WTC11 (cell line): Measurements from ENCODE around the gene TMEM89. TPM values are rescaled to one million over a fixed set of nuclear protein-coding genes. Genes with fewer than 3 reads are reported as not detected.

Experiments
- ATAC-seq: fragments of 200-7000 bp; cut with Tn5 transposase; 2 replicates; pipeline ENCODE4 v1.10.0; 2021; ENCODE audit warnings: mild to moderate bottlenecking, moderate library complexity
- CTCF ChIA-PET: fragments of 300-600 bp; sonication (Branson Sonifier 250); formaldehyde crosslinking; loops from one replicate; lab custom pipeline; 2021; ENCODE audit warnings: antibody characterized with exemption; lab: Charles Lee
- POLR2A ChIA-PET: fragments of 350-600 bp; sonication (Branson Sonifier 250); formaldehyde crosslinking; loops from one replicate; lab custom pipeline; 2021; ENCODE audit warnings: antibody characterized with exemption; lab: Charles Lee
- DNase-seq: peaks from one replicate; pipeline ENCODE4 v3.0.0; 2021; ENCODE audit warnings: low spot score
- H3K27ac Mint-ChIP-seq: 2 replicates; pipeline ENCODE4 v1.8.0; 2021; ENCODE audit warnings: mixed read lengths
- H3K27me3 Mint-ChIP-seq: 2 replicates; pipeline ENCODE4 v1.8.0; 2021; ENCODE audit warnings: low read depth, mild to moderate bottlenecking, moderate library complexity, mixed read lengths
- H3K36me3 Mint-ChIP-seq: 2 replicates; pipeline ENCODE4 v1.8.0; 2021; ENCODE audit warnings: mixed read lengths
- H3K4me1 Mint-ChIP-seq: 2 replicates; pipeline ENCODE4 v1.8.0; 2022; ENCODE audit warnings: mixed read lengths
- H3K4me3 Mint-ChIP-seq: 2 replicates; pipeline ENCODE4 v1.8.0; 2021; ENCODE audit warnings: mild to moderate bottlenecking, moderate library complexity, mixed read lengths
- H3K9me3 Mint-ChIP-seq: 2 replicates; pipeline ENCODE4 v1.8.0; 2021; ENCODE audit warnings: mixed read lengths
- CREM ChIP-seq: sonication (generic); formaldehyde crosslinking; IDR thresholded peaks from 2 replicates; pipeline ENCODE4 v1.8.1; 2022; ENCODE audit warnings: mild to moderate bottlenecking, missing genetic modification reagents, moderate library complexity
- FOXJ3 ChIP-seq: sonication (generic); formaldehyde crosslinking; IDR thresholded peaks from 2 replicates; pipeline ENCODE4 v1.9.0; 2021; ENCODE audit warnings: missing genetic modification reagents, mild to moderate bottlenecking, borderline replicate concordance
- GRHL2 ChIP-seq: fragments of 250-450 bp; sonication (Bioruptor Pico); IDR thresholded peaks from 2 replicates; pipeline ENCODE4 v1.8.0; 2022; ENCODE audit warnings: mild to moderate bottlenecking, moderate library complexity; ENCODE audit not compliant: insufficient replicate concordance, severe bottlenecking
- KAT7 ChIP-seq: sonication (generic); formaldehyde crosslinking; IDR thresholded peaks from 2 replicates; pipeline ENCODE4 v1.8.1; 2023; ENCODE audit warnings: missing genetic modification reagents, mild to moderate bottlenecking, borderline replicate concordance
- OVOL2 ChIP-seq: fragments of 250-450 bp; sonication (Bioruptor Pico); IDR thresholded peaks from 2 replicates; pipeline ENCODE4 v1.9.0; 2021; ENCODE audit warnings: mild to moderate bottlenecking, borderline replicate concordance
- RELA ChIP-seq: sonication (generic); formaldehyde crosslinking; IDR thresholded peaks from 2 replicates; pipeline ENCODE4 v1.8.1; 2022; ENCODE audit warnings: missing genetic modification reagents, mild to moderate bottlenecking, borderline replicate concordance
- ZBTB21 ChIP-seq: sonication (generic); formaldehyde crosslinking; IDR thresholded peaks from 2 replicates; pipeline ENCODE4 v1.8.1; 2023; ENCODE audit warnings: mild to moderate bottlenecking, missing genetic modification reagents, borderline replicate concordance
- ZNF317 ChIP-seq: sonication (generic); formaldehyde crosslinking; IDR thresholded peaks from 2 replicates; pipeline ENCODE4 v1.8.1; 2023; ENCODE audit warnings: low read depth, mild to moderate bottlenecking, moderate library complexity, missing genetic modification reagents, borderline replicate concordance
- total RNA-seq: library from RNA; stranded (reverse); gene quantifications from 3 replicates; pipeline ENCODE4 v1.2.3, GENCODE V29; 2021
- TF ChIP-seq, protein P1 (sequence below): sonication (generic); formaldehyde crosslinking; IDR thresholded peaks from 2 replicates; pipeline ENCODE4 v1.8.1; 2022; ENCODE audit warnings: mild to moderate bottlenecking, moderate library complexity, missing genetic modification reagents
- TF ChIP-seq, protein P2 (sequence below): fragments of 250-450 bp; sonication (Bioruptor Pico); IDR thresholded peaks from 2 replicates; pipeline ENCODE4 v1.8.0; 2021; ENCODE audit warnings: mild to moderate bottlenecking
- TF ChIP-seq, protein P3 (sequence below): sonication (generic); formaldehyde crosslinking; IDR thresholded peaks from 2 replicates; pipeline ENCODE4 v1.8.1; 2023; ENCODE audit warnings: mild to moderate bottlenecking, missing genetic modification reagents, moderate library complexity
- TF ChIP-seq, protein P4 (sequence below): sonication (generic); formaldehyde crosslinking; IDR thresholded peaks from 2 replicates; pipeline ENCODE4 v1.8.1; 2022; ENCODE audit warnings: mild to moderate bottlenecking, missing genetic modification reagents, moderate library complexity, borderline replicate concordance
- TF ChIP-seq, protein P5 (sequence below): sonication (generic); formaldehyde crosslinking; IDR thresholded peaks from 2 replicates; pipeline ENCODE4 v1.8.0; 2022; ENCODE audit warnings: mild to moderate bottlenecking, missing genetic modification reagents
- TF ChIP-seq, protein P6 (sequence below): sonication (generic); formaldehyde crosslinking; IDR thresholded peaks from 2 replicates; pipeline ENCODE4 v1.8.1; 2023; ENCODE audit warnings: mild to moderate bottlenecking, missing genetic modification reagents, moderate library complexity
- TF ChIP-seq, protein P7 (sequence below): sonication (generic); formaldehyde crosslinking; IDR thresholded peaks from 2 replicates; pipeline ENCODE4 v1.8.0; 2023; ENCODE audit warnings: missing genetic modification reagents

TMEM89 gene
- total RNA-seq, 1 experiment from 2014 or later, result 0.66 TPM

DNA sequence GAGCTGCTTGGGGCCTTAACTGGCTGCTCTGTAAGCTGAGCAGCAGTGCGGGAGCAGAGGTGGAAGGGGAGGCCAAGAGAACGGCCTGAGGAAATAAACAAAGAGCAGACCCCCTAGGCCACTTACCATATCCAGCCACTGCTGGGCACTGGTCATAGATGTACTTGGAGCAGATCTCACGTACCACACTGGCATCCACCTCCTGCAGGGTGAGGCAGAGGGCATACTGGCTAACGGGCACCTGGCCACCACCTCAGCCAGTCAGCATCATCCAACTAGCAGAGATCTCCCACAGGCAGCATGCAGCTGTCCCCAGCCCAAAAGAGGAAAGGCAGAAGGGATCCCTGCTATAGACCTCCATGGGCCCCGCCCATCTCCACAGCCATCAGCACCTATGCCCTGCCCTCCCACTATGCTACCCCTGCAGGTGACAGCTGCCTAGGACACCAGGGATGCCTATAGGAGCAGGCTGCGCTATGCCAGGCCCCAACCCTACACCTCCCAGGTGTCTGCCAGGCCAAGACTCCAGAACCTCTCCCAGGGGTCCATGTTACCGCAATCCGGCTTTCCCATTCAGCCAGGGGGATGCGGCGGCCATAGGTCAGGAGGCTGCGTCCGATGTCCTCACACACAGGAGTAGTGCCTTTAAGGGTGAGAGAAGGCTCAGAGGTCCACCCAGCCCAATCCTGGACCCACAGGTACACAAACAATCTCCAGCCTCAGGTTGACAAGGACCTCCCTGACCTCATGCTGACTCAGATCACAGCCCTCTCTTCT is 21.9 kb downstream of the TMEM89 start (continued):
- no peak for TF ChIP-seq KAT7 (CRISPR knock-in tag)

DNA sequence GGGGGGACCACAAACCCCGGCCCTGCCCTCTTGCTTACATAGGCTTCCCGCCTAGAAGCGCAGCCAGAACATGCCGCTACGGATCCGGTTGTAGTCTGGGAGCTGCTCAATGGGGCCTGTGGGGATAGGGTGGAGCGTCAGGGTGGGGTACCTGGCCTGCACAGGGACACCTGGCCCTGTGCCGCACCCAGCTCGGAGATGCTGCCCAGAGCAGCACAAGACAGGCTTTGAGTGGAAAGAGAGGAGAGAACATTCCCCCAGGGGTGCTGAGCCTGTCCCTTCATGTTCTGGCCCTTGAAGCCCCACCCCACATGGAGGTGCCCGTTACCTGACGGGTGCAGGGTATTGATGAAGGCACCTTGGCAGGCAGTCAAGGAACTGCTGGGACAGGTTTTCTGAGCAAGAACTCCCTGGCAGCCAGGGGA is 22.5 kb downstream of the TMEM89 start:
- ATAC-seq (no peak), DNase-seq (no peak)
- Mint-ChIP-seq H3K4me1 (peaks cover 16% of the 10 kb centered on the region), H3K27ac (no peak overlapping the region; the same call in 1 of the 2 replicates), H3K27me3 (no peaks in the 10 kb centered on the region), H3K4me3 (no peak overlapping the region), H3K9me3 (no peaks in the 10 kb centered on the region), H3K36me3 (peaks cover 57% of the 10 kb centered on the region)
- TF ChIP-seq OVOL2 (CRISPR knock-in tag) (no peak), ZNF317 (CRISPR knock-in tag) (no peak), CREM (CRISPR knock-in tag) (no peak), FOXJ3 (CRISPR knock-in tag) (no peak), GRHL2 (CRISPR knock-in tag) (no peak), ZBTB21 (CRISPR knock-in tag) (no peak), RELA (CRISPR knock-in tag) (no peak)
- TF ChIP-seq, protein P1, sequence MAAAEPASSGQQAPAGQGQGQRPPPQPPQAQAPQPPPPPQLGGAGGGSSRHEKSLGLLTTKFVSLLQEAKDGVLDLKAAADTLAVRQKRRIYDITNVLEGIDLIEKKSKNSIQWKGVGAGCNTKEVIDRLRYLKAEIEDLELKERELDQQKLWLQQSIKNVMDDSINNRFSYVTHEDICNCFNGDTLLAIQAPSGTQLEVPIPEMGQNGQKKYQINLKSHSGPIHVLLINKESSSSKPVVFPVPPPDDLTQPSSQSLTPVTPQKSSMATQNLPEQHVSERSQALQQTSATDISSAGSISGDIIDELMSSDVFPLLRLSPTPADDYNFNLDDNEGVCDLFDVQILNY (CRISPR knock-in tag), result no peak
- TF ChIP-seq, protein P2, sequence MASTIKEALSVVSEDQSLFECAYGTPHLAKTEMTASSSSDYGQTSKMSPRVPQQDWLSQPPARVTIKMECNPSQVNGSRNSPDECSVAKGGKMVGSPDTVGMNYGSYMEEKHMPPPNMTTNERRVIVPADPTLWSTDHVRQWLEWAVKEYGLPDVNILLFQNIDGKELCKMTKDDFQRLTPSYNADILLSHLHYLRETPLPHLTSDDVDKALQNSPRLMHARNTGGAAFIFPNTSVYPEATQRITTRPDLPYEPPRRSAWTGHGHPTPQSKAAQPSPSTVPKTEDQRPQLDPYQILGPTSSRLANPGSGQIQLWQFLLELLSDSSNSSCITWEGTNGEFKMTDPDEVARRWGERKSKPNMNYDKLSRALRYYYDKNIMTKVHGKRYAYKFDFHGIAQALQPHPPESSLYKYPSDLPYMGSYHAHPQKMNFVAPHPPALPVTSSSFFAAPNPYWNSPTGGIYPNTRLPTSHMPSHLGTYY (CRISPR knock-in tag), result no peak
- TF ChIP-seq, protein P3, sequence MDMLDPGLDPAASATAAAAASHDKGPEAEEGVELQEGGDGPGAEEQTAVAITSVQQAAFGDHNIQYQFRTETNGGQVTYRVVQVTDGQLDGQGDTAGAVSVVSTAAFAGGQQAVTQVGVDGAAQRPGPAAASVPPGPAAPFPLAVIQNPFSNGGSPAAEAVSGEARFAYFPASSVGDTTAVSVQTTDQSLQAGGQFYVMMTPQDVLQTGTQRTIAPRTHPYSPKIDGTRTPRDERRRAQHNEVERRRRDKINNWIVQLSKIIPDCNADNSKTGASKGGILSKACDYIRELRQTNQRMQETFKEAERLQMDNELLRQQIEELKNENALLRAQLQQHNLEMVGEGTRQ (CRISPR knock-in tag), result no peak
- TF ChIP-seq, protein P4, sequence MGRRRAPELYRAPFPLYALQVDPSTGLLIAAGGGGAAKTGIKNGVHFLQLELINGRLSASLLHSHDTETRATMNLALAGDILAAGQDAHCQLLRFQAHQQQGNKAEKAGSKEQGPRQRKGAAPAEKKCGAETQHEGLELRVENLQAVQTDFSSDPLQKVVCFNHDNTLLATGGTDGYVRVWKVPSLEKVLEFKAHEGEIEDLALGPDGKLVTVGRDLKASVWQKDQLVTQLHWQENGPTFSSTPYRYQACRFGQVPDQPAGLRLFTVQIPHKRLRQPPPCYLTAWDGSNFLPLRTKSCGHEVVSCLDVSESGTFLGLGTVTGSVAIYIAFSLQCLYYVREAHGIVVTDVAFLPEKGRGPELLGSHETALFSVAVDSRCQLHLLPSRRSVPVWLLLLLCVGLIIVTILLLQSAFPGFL, result no peak
- TF ChIP-seq, protein P5, sequence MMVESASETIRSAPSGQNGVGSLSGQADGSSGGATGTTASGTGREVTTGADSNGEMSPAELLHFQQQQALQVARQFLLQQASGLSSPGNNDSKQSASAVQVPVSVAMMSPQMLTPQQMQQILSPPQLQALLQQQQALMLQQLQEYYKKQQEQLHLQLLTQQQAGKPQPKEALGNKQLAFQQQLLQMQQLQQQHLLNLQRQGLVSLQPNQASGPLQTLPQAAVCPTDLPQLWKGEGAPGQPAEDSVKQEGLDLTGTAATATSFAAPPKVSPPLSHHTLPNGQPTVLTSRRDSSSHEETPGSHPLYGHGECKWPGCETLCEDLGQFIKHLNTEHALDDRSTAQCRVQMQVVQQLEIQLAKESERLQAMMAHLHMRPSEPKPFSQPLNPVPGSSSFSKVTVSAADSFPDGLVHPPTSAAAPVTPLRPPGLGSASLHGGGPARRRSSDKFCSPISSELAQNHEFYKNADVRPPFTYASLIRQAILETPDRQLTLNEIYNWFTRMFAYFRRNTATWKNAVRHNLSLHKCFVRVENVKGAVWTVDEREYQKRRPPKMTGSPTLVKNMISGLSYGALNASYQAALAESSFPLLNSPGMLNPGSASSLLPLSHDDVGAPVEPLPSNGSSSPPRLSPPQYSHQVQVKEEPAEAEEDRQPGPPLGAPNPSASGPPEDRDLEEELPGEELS (CRISPR knock-in tag), result no peak
- TF ChIP-seq, protein P6, sequence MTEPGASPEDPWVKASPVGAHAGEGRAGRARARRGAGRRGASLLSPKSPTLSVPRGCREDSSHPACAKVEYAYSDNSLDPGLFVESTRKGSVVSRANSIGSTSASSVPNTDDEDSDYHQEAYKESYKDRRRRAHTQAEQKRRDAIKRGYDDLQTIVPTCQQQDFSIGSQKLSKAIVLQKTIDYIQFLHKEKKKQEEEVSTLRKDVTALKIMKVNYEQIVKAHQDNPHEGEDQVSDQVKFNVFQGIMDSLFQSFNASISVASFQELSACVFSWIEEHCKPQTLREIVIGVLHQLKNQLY (CRISPR knock-in tag), result no peak
- TF ChIP-seq, protein P7, sequence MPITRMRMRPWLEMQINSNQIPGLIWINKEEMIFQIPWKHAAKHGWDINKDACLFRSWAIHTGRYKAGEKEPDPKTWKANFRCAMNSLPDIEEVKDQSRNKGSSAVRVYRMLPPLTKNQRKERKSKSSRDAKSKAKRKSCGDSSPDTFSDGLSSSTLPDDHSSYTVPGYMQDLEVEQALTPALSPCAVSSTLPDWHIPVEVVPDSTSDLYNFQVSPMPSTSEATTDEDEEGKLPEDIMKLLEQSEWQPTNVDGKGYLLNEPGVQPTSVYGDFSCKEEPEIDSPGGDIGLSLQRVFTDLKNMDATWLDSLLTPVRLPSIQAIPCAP (CRISPR knock-in tag), result no peak
- ChIA-PET POLR2A (no interaction called here), CTCF (no interaction called here)
